ENCODE measurements around the gene PARM1. TPM values are rescaled to one million over a fixed set of nuclear protein-coding genes. Genes with fewer than 3 reads are reported as not detected.

The PARM1 gene
- total and polyA plus RNA-seq, 2 experiments from 2014 or later = 107 to 154 TPM

GRCh38 chr4:75018811-75019479 is 86.0 kb downstream of the PARM1 start:
- Histone ChIP-seq H3K4me3 (no peak overlapping the region), H3K4me2 (no peak overlapping the region), H3K27me3 (no peaks in the 10 kb centered on the region), H3K27ac (no peak overlapping the region), H3K36me3 (replicated peaks; ENCODE audit: insufficient read depth, low read depth) (peaks cover 3% of the 10 kb centered on the region), H3K9me3 (ENCODE audit: low read depth) (no peaks in the 10 kb centered on the region), H4K20me1 (ENCODE audit: insufficient read depth, poor library complexity, severe bottlenecking) (no peaks in the 10 kb centered on the region), H3K9me2 (replicated peaks; ENCODE audit: insufficient read depth) (no peaks in the 10 kb centered on the region), H3K4me1 (ENCODE audit: insufficient read depth) (peaks cover 2% of the 10 kb centered on the region), H2AFZ (no peak overlapping the region), H3K79me2 (peaks cover 3% of the 10 kb centered on the region)
- WGBS (ENCODE audit: low lambda C conversion rate, missing lambda C conversion rate) = 98% methylated on average over 3 of the region's 3 CpGs
- no peak for DNase-seq (ENCODE audit: low spot score)
- TF ChIP-seq EZH2phosphoT487 (IDR thresholded peaks at IDR 0.05; ENCODE audit: low read depth, severe bottlenecking, unreplicated experiment) (no peak), CTCF (IDR thresholded peaks at IDR 0.05; ENCODE audit: poor library complexity) (no peak), EZH2 (IDR thresholded peaks at IDR 0.05; ENCODE audit: borderline replicate concordance) (no peak)

GRCh38 chr4:75025431-75025830 is 92.5 kb downstream of the PARM1 start:
- no peak overlapping the region for H3K4me3 ChIP-seq
- DNase-seq (ENCODE audit: low spot score) = no peak
- no peak overlapping the region for H2AFZ ChIP-seq
- H3K4me2 ChIP-seq = no peak overlapping the region
- no peaks in the 10 kb centered on the region for H4K20me1 ChIP-seq (ENCODE audit: insufficient read depth, poor library complexity, severe bottlenecking)
- peak overlapping the region; percentile 73 for H3K27ac ChIP-seq
- peaks cover 3% of the 10 kb centered on the region for H3K79me2 ChIP-seq
- WGBS (ENCODE audit: low lambda C conversion rate, missing lambda C conversion rate) = 83% methylated on average over 5 of the region's 5 CpGs
- H3K36me3 ChIP-seq (replicated peaks; ENCODE audit: insufficient read depth, low read depth) = no peaks in the 10 kb centered on the region
- peaks cover 18% of the 10 kb centered on the region for H3K4me1 ChIP-seq (ENCODE audit: insufficient read depth)
- H3K9me2 ChIP-seq (replicated peaks; ENCODE audit: insufficient read depth) = no peaks in the 10 kb centered on the region
- TF ChIP-seq EZH2 (IDR thresholded peaks at IDR 0.05; ENCODE audit: borderline replicate concordance) (no peak), EZH2phosphoT487 (IDR thresholded peaks at IDR 0.05; ENCODE audit: low read depth, severe bottlenecking, unreplicated experiment) (no peak), CTCF (IDR thresholded peaks at IDR 0.05; ENCODE audit: poor library complexity) (no peak)
- H3K27me3 ChIP-seq = no peaks in the 10 kb centered on the region
- no peaks in the 10 kb centered on the region for H3K9me3 ChIP-seq (ENCODE audit: low read depth)

- peaks cover 39% of the 10 kb centered on the region for H3K4me1 ChIP-seq (ENCODE audit: insufficient read depth)
- no peaks in the 10 kb centered on the region for H3K9me2 ChIP-seq (replicated peaks; ENCODE audit: insufficient read depth)
- no peaks in the 10 kb centered on the region for H4K20me1 ChIP-seq (ENCODE audit: insufficient read depth, poor library complexity, severe bottlenecking)
- H3K27me3 ChIP-seq = no peaks in the 10 kb centered on the region
- H3K27ac ChIP-seq = peak overlapping the region; percentile 25
- no peak for DNase-seq (ENCODE audit: low spot score)
- H3K4me2 ChIP-seq = no peak overlapping the region
- TF ChIP-seq EZH2 (IDR thresholded peaks at IDR 0.05; ENCODE audit: borderline replicate concordance) = no peak
- TF ChIP-seq EZH2phosphoT487 (IDR thresholded peaks at IDR 0.05; ENCODE audit: low read depth, severe bottlenecking, unreplicated experiment) = no peak
- H3K4me3 ChIP-seq = no peak overlapping the region
- WGBS (ENCODE audit: low lambda C conversion rate, missing lambda C conversion rate) = 91% methylated on average over 6 of the region's 6 CpGs
- no peaks in the 10 kb centered on the region for H3K9me3 ChIP-seq (ENCODE audit: low read depth)
- no peak overlapping the region for H2AFZ ChIP-seq
- no peaks in the 10 kb centered on the region for H3K36me3 ChIP-seq (replicated peaks; ENCODE audit: insufficient read depth, low read depth)
- H3K79me2 ChIP-seq = no peaks in the 10 kb centered on the region
These were observed 95.4 kb downstream of the PARM1 start for GRCh38 chr4:75028196-75028854.

GRCh38 chr4:75030028-75030427 is 97.1 kb downstream of the PARM1 start:
- 50% methylated on average over 1 of the region's 1 CpG for WGBS (ENCODE audit: low lambda C conversion rate, missing lambda C conversion rate)
- Histone ChIP-seq H3K79me2 (no peaks in the 10 kb centered on the region), H3K9me2 (replicated peaks; ENCODE audit: insufficient read depth) (no peaks in the 10 kb centered on the region), H3K4me1 (ENCODE audit: insufficient read depth) (peaks cover 30% of the 10 kb centered on the region), H2AFZ (no peak overlapping the region), H3K4me3 (no peak overlapping the region), H3K36me3 (replicated peaks; ENCODE audit: insufficient read depth, low read depth) (no peaks in the 10 kb centered on the region), H4K20me1 (ENCODE audit: insufficient read depth, poor library complexity, severe bottlenecking) (no peaks in the 10 kb centered on the region), H3K27ac (peak overlapping the region; percentile 33), H3K4me2 (no peak overlapping the region), H3K27me3 (no peaks in the 10 kb centered on the region), H3K9me3 (ENCODE audit: low read depth) (no peaks in the 10 kb centered on the region)
- TF ChIP-seq CTCF (IDR thresholded peaks at IDR 0.05; ENCODE audit: poor library complexity) (no peak), EZH2 (IDR thresholded peaks at IDR 0.05; ENCODE audit: borderline replicate concordance) (no peak), EZH2phosphoT487 (IDR thresholded peaks at IDR 0.05; ENCODE audit: low read depth, severe bottlenecking, unreplicated experiment) (no peak)
- no peak for DNase-seq (ENCODE audit: low spot score)

Measured in hepatocyte (in vitro differentiated cells).